ENCODE results near the gene WBP11.

WBP11 gene

DNA sequence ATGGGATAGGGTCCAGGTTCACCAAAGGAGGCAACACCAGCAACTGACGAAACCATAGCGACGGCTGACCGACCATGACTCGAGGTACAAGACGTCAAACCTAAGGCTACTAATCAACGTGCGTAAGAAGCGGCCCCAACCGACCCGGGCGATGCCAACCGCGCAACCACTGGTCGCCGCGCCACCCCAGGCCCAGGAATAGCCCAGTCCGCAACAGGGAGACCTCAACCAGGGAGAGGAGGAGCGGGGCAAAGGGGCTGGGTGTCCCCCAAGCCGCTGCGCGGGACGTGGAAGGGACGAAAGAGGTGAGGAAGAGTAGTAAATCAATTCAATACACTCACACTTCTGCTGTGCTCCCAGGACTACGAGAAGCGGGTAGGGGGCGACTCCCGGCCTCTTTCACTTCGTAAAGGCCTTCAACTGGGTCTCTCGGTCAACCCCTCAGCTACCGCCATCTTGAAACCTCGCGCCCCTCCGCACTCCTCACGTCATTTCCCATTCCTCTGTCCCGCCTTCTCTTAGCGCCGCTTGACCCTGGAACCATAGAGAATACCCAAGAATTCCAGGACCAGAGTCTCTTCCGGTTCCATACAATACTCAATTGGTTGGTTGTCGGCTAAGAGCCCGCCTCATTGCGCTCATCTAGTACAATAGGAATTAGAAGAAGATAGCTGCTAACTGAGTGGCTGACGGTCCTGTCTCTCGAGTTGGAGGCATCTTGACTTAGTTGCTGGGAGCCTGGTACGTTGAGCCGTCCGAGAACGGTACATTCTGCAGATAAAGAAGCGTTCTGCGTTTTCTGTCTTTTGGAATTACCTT lies at the start of gene WBP11, which contains the start of gene C12orf60:
Gene WBP11, minus strand, starts transcription at position 468 of the 819 bp plus-strand sequence. CDS start 2,095 bp downstream, outside the sequence.
Gene C12orf60, plus strand, starts transcription at position 660 of the 819 bp plus-strand sequence. CDS start 19,266 bp downstream, outside the sequence.
- DNase-seq (ENCODE audit: low spot score) = peak; percentile 100

GRCh38 chr12:14852880-14853279 lies 49.6 kb upstream of the WBP11 start:
- DNase-seq (ENCODE audit: low spot score) = no peak

- DNase-seq (ENCODE audit: low spot score) = no peak
Measured at GRCh38 chr12:14850929-14851663, 47.8 kb upstream of the WBP11 start.

DNA sequence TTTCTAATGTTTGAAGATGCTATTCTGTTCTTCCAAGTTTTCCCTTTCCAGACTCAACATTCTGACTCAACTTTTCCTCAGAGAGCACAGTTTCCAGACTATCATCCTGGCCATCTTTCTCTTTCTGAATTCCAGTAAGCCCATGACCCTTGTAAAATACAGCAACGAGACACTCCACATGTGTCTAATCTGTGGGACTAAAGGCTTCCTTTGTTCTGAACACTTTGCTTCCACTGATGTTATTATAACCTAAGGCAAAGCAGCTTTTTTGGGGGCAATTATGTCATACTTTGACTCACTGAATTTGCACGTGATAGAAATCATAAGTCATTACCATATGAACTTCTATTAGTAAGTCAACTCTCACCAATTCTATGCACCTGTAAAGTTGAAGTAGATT lies 46.4 kb upstream of the WBP11 start:
- no peak for DNase-seq (ENCODE audit: low spot score)

DNA sequence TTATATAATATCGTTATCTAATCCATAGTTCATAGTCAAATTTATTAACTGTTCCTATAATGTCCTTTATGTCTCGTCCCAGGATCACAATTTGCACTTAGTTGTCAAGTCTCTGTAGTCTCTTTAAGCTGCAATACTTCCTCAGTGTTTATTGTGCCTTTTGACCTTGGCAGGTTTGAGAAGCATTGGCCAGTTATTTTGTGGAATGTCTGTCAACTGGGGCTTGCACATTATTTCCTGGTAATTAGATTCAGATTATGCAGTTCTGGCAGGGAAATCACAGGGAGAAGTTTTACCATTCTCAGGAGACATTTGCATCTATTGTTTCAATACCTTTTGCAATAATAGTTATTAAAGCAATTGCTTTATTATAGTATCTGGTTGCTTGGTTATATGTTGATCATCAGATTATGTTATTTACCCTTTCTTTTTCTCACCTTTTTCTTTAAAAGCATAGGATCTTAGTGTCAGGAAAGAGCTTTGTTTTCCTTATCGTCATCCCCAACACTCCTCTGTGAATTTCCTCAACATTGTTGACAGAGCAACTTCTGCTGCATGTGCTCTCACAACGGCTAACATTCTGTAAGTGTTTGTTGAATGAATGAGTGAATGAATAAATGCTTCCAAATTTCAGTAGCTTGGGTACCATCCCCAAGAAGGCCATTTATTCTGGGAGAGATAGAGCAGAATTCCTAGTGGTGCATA lies 43.8 kb upstream of the WBP11 start:
- no peak for DNase-seq (ENCODE audit: low spot score)

- peak; percentile 9 for DNase-seq (ENCODE audit: low spot score)
Measured at GRCh38 chr12:14846042-14846587, 42.8 kb upstream of the WBP11 start.

GRCh38 chr12:14845350-14845750 lies 42.1 kb upstream of the WBP11 start:
- DNase-seq (ENCODE audit: low spot score) = peak; percentile 79

DNA sequence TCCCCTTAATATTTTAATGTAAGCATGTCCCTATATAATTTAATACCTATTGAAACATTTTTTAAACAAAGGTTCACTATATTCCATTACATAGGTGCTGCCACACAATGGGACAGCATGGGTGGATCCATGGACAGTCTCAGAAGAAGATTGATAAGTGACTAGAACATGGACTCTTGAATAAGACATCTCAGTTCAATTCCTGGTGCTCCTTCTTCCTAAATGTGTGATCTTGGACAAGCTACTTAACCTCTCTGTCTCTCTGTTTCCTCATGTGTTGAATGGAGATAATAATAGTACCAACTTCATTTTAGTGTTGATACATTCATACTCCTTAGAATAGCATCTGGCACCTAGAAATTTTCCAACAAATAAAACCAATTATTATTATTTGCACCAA lies 41.1 kb upstream of the WBP11 start:
- DNase-seq (ENCODE audit: low spot score) = no peak

- no peak for DNase-seq (ENCODE audit: low spot score)
Measured at GRCh38 chr12:14843425-14843887, 40.2 kb upstream of the WBP11 start, which contains the start of gene ART4. ART4 (minus strand) TSS chr12:14843526; CDS start chr12:14843113, 413 bp downstream.

GRCh38 chr12:14842315-14842714 lies 39.0 kb upstream of the WBP11 start:
- DNase-seq (ENCODE audit: low spot score) = no peak

- no peak for DNase-seq (ENCODE audit: low spot score)
Measured at GRCh38 chr12:14841761-14842160, 38.5 kb upstream of the WBP11 start.

DNA sequence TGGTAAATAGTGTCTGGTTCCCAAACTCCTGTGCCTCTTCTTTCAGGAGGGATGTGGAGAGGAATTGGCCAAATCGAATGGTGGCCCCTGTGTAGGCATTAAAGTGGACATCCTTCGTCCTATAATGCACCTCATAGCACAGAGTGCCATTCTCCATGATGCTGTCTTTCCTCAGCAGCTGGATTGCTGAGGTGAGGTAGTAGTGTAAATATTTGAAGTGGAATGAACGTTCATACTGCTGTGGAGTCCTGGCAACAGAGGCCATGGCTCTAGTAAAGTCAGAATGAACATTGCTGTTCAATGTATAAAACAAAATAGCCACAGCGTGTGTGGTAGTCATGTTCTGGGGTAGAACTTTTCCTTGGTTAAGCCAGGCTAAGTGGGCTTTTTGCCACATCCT lies 37.3 kb upstream of the WBP11 start:
- no peak for DNase-seq (ENCODE audit: low spot score)

- DNase-seq (ENCODE audit: low spot score) = no peak
Measured at GRCh38 chr12:14839262-14839661, 36.0 kb upstream of the WBP11 start.

DNA sequence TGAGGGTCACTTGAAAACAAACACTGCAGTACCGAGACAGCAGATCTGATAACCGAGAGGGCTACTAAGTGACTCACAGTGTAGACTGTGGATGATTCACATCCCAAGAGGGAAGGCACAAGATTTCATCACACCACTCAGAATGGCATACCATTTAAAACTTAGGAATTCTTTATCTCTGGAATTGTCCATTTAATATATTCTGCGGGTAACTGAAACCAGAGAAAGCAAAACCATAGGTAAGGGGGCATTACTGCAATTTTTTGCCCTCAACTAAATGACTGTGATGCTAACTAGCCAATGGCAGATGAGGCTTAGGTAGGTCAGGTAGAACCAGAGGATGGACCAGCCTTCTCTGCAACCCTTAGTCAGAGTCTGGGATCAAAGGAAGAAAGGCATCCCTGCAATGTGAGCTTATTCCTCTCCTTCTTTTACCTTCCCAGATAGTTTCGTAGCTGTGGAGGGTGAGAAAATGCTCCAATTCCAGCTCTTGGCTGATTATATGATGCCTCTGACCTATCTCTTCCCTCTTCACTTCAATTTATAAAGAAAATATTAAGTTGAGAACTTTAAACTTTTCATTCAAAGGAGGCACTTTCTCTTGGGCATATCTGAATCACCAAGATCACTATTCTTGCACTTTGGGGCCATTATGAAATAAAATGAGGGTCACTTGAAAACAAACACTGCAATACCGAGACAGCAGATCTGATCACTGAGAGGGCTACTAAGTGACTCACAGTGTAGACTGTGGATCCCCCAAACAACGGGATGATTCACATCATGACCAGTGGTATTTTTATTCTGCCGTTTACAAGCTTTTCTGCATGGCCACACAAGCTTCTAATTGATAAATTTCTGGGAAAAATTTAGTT lies 33.3 kb upstream of the WBP11 start:
- DNase-seq (ENCODE audit: low spot score) = no peak

DNA sequence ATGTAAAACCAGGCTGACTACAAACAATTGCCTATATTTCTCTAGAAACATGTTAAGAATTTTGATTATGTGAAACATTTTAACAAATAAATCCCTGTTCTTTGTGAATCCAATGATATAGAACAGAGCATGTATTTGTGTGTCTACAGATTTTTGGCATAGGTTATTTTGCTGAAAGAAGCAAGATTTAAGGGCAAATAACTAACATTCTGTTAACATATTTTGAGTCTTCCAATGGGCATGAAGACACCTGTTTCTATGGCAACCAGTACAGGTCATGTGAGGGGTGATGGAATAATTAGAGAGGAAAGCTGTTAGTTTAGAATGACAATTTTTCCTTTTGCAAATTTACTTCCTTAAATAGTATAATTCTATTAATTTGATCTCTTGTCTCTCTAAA lies 31.2 kb upstream of the WBP11 start:
- no peak for DNase-seq (ENCODE audit: low spot score)

DNA sequence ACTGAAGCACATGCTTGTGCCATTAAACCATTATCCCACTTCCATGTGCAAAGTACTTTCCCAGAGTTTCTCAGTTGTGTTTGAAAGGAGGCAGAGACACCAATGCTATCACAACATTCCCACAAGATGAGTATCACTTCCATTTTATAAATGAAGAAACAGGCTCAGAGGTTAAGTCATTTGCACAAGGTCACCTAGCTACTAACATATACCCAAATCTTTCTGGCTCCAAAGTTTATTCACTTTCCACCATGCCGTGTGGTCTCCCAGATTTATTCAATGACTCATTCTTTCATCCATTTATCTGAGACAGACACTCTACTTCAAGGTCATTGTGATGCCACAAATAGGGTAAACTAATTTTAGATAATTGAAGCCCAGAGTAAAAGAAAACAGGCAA lies 30.7 kb upstream of the WBP11 start:
- DNase-seq (ENCODE audit: low spot score) = no peak

GRCh38 chr12:14833336-14833735 lies 30.1 kb upstream of the WBP11 start:
- DNase-seq (ENCODE audit: low spot score) = no peak

DNA sequence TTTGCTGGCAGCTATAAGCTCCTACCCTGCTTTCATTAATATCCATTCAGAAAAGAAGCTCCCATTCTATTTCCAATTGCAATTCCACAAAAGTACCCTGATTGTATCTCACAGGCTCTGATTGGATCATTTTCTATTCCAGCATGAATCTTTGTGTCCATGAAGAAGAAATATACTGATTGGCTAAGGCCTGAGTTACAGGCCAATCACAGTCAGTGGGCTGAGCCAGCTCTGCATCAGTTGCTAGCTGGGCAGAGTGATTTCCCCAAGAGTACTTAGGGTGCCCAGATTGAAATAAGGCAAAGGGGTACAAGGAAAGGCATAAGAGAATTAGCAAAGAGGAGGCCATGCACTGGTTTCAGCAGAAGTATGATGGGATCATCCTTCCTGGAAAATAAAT lies 25.6 kb upstream of the WBP11 start:
- DNase-seq (ENCODE audit: low spot score) = peak; percentile 40

DNA sequence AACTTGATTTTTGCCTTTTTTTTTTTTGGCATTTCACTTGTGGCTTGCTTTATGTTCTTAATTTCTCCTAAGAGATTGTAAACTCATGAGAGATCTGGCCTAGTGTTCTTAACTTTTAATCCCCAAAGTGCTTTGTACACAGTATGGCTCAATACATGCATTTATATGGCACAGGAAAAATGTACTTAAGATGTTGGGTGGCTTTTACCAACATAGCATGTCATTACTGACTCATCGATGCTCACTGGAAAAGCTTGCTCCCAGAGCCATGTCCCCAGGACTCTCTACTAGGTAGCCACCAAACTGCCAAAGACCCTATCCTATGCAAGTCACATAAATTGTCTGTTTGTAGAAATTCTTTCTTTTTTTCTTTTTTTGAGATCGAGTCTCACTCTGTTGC lies 23.8 kb upstream of the WBP11 start:
- no peak for DNase-seq (ENCODE audit: low spot score)

DNA sequence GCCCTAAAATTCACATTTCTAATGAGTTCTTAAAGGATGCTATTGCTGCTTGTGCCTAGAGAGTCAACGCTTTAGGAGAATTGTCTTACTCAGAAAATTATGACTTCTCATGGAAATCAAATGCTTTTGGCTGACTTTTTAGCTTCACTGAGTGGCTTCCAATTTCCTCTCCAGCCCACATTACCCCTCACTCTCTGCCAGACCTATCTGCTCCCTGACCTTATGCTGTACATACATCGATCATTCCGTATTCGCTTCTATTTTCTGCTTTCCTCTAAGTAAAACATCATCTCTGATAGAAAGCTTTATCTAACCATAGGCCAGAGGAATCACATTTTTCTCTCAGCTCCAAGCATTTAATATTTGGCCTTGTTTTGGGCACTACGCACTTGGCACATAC lies 23.2 kb upstream of the WBP11 start:
- DNase-seq (ENCODE audit: low spot score) = no peak

DNA sequence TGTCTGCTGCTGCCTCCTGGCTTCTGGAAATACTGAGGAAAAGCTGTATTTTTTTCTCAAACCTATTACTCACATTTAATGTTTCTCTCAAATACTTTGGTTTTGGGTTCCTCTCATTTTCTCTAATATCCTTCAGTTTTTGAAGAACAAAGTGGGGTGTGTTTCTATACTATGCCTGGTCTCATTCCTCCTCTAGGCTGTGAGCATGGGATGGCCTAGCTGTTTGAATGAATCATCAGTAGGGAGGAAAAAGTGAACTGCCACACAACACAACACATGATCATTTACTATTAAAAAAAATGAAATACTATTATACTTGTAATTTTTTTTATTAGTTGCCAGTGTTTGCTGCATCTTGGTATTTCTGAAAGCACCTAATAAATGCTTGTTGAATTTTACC lies 22.0 kb upstream of the WBP11 start:
- DNase-seq (ENCODE audit: low spot score) = no peak

Measured in NAMALWA (cell line).